Mammary epithelial cell (primary cell): ENCODE results near the gene GAMT.

ENCODE experiments used
- CTCF ChIP-seq, 2 donors: IDR thresholded peaks in 1 of 2; conservative IDR thresholded peaks in 1 of 2; 2 replicates each; pipeline ENCODE4 v1.5.1; 2011 to 2012; ENCODE audit warnings: inconsistent platforms in 2 of 2, low read length in 2 of 2, mild to moderate bottlenecking in 2 of 2, control low read depth in 1 of 2, low read depth in 1 of 2; ENCODE audit not compliant: insufficient read depth in 1 of 2; ENCODE audit errors: extremely low read depth in 1 of 2
- EZH2 ChIP-seq: IDR thresholded peaks from 2 replicates; pipeline ENCODE4 v1.6.1; 2012; ENCODE audit warnings: low read length, inconsistent platforms, borderline replicate concordance

GRCh38 chr19:1366899-1367870 is 34.2 kb downstream of the GAMT start:
- TF ChIP-seq CTCF (conservative IDR thresholded peaks at IDR 0.05 in 1 of 2, IDR thresholded peaks at IDR 0.05 in 1 of 2; ENCODE audit: extremely low read depth in 1 of 2, insufficient read depth in 1 of 2, low read depth in 1 of 2, low read length in 2 of 2) (no peak), EZH2 (no peak)
